Activated CD4-positive, alpha-beta T cell treated with anti-CD3 and anti-CD28 coated beads, Interleukin-10, Interleukin-2, amounts not matched to agents 100 ng/mL and 50 ng/mL, durations not matched to agents 16 hours and 8 hours (primary cell): ENCODE data around the gene LINS1.

Source experiments
- DNase-seq: peaks from one replicate; pipeline ENCODE4 v3.0.0-alpha.2; 2020

LINS1 gene

DNA sequence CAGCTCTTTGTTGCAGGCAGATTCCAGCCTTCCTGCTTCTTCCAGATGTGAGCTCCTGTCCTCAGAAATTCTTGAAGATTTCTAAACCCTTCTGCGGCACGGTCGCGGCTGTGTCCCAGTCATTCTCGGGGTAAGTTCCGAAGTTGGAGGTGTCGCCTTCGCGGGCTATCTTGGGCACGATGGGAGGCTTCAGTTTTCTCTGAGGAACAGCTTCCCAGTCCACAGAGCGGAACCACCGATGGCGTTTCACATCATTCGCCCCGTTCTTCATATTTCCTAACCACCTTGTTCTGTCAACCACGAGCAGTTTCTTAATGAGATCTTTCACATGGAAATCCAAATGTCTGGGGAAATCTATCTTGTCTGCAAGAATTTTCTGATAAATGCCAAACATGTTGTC is 48.5 kb downstream of the LINS1 start:
- DNase-seq = no peak

- no peak for DNase-seq
Observed at GRCh38 chr15:100547961-100548360, 54.0 kb downstream of the LINS1 start.

GRCh38 chr15:100544946-100545345 is 57.0 kb downstream of the LINS1 start:
- DNase-seq = no peak

DNA sequence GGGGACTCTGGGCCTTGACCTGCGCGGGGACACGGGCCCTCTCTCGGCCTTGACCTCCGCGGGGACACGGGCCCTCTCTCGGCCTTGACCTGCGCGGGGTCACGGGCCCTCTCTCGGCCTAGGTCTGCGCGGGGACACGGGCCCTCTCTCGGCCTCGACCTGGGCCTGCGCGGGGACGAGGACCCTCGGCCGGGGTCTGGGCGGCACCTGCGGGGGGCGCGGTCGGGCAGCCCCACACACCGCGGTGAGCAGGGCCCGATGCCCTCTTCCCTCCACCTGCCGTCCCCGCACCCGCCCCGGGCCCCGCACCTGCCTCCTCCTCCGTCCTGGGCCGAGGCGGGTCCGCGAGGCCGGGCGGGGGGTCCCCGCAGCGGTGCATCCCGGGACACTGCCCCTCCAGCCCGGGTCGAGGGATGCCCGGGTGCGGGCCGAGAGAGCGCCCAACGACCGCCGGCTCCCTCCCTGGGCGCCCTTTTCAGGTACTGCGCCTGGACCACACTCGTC is 57.6 kb downstream of the LINS1 start:
- DNase-seq = no peak

DNA sequence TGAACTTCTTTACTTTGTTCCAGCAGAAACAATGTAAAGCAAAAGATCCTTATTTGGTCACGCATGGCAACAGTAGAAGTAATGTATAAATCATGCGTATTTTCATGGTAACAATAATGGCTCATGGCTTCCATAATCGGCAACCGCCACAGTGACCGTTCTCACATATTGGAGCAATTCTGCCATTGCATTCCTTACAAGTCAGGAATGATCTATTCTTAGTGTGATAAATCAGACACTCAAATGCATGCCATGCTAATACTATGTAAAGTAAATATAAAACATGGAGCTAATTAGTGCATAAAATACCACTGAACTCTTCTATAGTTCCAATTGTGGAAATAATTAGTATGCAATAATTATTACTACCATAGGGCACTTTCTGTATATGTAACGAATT is 59.7 kb downstream of the LINS1 start:
- no peak for DNase-seq

DNA sequence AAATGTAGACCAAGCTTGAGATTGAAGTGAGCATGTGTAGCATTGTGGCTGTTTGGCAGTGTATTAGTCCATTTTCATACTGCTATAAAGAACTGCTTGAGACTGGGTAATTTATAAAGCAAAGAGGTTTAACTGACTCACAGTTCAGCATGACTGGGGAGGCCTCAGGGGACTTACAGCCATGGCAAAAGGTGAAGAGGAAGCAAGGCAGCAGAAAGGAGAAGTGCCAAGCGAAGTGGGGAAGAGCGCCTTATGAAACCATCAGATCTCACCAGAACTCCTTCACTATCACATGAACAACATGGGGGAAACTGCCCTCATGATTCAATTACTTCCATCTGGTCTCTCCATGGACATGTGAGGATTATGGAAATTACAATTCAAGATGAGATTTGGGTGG is 64.7 kb downstream of the LINS1 start:
- DNase-seq = no peak

DNA sequence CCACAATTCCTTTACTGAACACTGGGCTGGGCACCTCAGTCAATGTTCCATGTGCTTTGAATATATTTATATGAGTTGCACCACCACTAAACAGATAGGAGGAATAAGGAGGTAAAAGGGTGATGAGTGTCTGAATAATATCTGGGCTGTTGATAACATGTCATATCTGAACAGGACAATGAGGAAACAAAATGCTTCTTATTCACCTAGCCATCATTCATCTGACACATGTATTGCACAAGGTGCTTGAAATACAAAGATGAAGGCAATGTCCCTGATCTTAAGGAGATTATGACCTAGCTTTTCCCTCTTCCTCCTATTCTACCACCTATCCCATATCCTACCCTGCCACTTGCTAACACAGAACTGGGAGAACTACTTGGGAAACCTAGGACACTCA is 65.3 kb downstream of the LINS1 start:
- no peak for DNase-seq

GRCh38 chr15:100533886-100534285 is 68.1 kb downstream of the LINS1 start:
- DNase-seq = no peak

GRCh38 chr15:100531823-100532327 is 70.1 kb downstream of the LINS1 start:
- DNase-seq = no peak

DNA sequence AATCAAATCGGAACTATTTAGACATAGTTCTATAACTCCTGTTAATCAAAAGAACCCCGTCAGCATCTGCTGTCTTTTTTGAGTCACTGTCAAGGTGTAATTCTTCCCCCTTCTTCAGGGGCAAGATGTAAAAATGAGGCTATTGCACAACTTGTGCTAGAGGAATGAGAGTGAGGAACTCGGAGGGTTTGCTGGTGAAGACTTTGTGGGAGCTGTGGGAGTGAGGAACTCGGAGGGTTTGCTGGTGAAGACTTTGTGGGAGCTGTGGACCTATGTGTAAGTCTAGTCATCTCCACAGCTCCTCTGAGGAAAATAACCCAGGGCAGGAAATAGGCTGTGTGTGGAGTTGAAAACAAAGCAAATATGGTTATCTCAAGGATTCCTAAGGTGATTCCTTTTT is 70.8 kb downstream of the LINS1 start:
- DNase-seq = no peak

- DNase-seq = no peak
Observed at GRCh38 chr15:100529556-100529955, 72.4 kb downstream of the LINS1 start.

GRCh38 chr15:100528833-100529428 is 73.1 kb downstream of the LINS1 start, which contains the start of gene CERS3:
Gene CERS3, minus strand, starts transcription at chr15:100528950. Its CDS starts 27,101 bp downstream, at chr15:100501849.
- no peak for DNase-seq

GRCh38 chr15:100526027-100526481 is 75.9 kb downstream of the LINS1 start:
- DNase-seq = no peak

DNA sequence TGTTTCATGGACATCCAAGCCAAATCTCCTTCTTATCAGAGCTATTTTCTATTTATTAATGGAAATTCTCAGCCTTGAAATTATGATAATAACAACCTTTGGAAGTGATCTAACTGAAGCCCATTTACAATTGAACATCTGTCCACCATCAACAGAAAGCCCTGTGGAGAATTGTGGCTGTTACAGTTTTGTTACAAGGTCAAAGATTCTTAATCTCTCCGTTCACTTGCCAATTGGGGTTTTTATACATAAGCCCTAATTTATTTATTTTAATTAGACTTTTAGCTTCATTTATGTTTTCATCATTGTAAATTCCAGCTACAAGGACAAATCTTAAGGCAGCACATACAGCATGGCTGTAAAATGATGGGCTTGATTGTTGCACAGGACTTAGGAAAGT is 76.5 kb downstream of the LINS1 start:
- DNase-seq = no peak

GRCh38 chr15:100524326-100524725 is 77.7 kb downstream of the LINS1 start:
- no peak for DNase-seq

- no peak for DNase-seq
Observed at GRCh38 chr15:100521907-100522306, 80.1 kb downstream of the LINS1 start.

GRCh38 chr15:100520132-100520921 is 81.7 kb downstream of the LINS1 start:
- peak; percentile 38 for DNase-seq

- no peak for DNase-seq
Observed at GRCh38 chr15:100517846-100518245, 84.1 kb downstream of the LINS1 start.
